Midbrain (tissue), 1 donor: ENCODE results near the gene CD53.
"Not testable (repeated sequence)": the region's sequence is repeated elsewhere in the genome, so short reads cannot be mapped to it uniquely, and the experiment has no call there.

Source experiments
- DNase-seq: peaks from one replicate; lab custom pipeline; 2025; lab: John Stamatoyannopoulos, UW

The CD53 gene

DNA sequence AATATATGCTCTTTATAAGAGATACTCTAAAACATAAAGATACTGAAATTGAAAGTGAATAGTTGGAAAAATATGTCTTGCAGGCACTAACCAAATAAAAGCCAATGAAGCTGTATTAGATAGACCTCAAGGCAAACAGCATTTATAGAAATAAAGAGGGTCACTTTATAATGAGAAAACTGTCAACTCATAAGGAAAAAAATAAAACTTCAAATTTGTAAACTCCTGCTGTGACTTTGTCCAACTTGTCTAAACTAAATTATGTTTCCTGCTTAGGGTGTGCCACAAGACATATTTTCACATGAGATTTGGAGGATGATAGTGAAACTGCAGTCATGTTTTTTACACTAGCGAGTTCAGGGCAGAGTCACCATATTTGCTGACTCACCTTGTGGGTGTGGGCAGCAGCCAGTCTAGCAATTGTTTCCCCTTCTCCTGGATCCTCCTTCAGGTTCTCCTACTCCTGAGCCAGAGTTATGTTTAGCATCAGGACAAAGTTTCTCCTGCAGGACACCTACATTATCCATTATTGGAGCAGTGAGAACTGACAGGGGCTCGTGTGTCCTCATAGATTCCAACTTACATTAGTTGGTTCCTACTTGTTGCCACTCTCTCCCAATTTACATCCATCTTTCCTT lies 43.8 kb downstream of the CD53 start:
- no peak for DNase-seq

DNA sequence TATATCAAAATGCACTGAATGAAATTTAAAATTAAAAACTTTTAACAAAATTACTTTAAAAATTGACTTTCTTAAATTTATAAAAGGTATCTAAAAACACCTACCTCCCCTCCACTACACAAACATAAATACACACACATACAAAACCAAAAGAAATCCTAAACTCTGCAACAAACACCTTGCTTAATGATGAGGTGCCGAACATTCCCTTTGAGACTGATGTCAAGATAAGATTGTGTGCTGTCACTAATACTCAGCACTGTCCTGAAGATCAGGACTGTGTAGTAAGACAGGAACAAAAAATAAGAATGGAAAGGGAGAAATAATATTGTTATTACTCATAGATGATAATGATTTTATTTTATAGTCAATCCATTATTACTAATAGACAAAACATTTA lies 45.1 kb downstream of the CD53 start:
- DNase-seq: no peak

- no peak for DNase-seq
Observed at GRCh38 chr1:110921953-110922352, 49.0 kb downstream of the CD53 start.

DNA sequence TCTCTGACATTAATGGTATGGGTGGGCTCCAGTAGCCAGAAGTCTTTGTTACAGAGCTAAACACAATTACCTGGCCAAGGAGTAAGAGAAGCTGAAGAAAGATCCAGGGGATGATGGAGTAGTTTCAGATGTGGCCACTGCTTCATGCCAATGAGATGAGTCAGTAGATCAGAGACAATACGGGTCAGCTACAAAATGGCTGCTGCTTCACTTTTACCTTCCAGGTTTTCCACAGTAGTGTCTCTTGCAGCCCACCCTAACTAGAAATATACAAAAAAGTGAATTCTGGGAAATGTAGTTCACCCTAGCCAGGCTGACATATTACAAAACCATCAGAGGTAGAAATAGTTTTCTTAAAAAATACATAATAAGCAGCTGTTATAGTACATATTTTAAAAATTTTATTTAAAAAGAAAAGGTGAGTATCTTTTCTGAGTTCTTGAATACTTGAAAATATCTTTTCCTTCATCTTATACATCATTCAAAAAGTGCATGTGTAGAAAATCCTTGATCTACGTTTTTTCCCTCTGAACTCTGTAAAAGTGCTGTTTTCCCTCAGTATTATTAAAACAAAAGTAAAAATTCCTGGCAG lies 54.6 kb downstream of the CD53 start:
- DNase-seq: no peak

- no peak for DNase-seq
Observed at GRCh38 chr1:110928191-110928590, 55.2 kb downstream of the CD53 start.

GRCh38 chr1:110928904-110929303 lies 56.0 kb downstream of the CD53 start:
- no peak for DNase-seq

DNA sequence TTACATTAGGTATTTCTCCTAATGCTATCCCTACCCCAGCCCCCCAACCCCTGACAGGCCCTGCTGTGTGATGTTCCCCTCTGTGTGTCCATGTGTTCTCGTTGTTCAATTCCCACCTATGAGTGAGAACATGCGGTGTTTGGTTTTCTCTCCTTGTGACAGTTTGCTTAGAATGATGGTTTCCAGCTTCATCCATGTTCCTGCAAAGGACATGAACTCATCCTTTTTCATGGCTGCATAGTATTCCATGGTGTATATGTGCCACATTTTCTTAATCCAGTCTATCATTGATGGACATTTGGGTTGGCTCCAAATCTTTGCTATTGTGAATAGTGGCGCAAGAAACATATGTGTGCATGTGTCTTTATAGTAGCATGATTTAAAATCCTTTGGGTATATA lies 58.1 kb downstream of the CD53 start:
- not testable (repeated sequence) for DNase-seq

DNA sequence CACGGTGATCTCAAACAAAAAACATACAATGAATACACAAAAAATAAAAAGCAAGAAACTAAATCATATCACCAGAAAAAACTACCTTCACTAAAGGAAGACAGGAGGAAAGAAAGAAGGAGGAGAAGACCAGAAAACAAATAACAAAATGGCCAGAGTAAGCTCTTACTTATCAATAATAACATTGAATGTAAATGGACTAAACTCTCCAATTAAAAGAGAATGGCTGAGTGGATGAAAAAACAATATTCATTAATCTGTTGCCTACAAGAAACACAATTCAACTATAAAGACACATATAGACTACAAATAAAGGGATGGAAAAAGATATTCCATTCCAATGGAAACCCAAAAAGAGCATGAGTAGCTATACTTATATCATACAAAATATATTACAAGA lies 63.6 kb downstream of the CD53 start:
- no peak for DNase-seq

DNA sequence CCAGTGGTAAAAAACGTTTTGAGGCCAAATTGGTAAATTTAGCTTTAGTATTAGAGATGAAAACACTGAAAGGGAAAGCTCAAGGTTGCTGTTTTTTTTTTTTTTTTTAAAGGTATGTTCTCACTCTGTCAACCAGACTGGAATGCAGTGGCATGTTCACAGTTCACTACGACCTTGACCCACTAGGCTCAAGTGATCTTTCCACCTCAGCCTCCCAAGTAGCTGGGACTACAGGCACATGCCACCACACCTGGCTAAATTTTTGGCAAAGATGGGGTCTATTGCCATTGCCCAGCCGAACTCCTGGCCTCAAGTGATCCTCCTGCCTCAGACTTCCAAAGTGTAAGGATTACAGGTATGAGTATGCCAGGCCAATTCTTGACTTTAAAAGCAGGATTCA lies 71.9 kb downstream of the CD53 start:
- no peak for DNase-seq

DNA sequence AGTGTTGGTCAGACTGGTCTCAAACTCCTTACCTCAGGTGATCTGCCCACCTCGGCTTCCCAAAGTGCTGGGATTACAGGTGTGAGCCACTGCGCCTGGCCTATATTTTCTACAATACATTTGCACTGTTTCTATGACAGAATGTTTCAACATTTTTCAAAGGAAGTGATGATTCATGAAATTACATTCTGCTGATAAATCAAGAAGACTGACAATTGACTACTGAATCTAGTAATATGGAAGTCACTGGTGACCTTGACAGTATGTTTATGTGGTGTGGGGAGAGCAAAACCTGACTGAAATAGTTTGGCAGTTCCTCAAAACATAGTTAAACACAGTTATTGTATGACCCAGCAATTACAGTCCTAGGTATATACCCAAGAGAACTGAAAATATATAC lies 72.7 kb downstream of the CD53 start:
- DNase-seq: no peak

GRCh38 chr1:110948038-110948810 lies 75.3 kb downstream of the CD53 start:
- DNase-seq: no peak
